MM.1S (cell line): Measurements from ENCODE around the gene DPP6.

Experiments used
- DNase-seq: peaks from one replicate; pipeline ENCODE4 v3.0.0-alpha.2; 2015
- H2AFZ ChIP-seq: fragments of 300-600 bp; sonication (generic); 2 replicates; pipeline ENCODE4 v1.6.0; 2016; ENCODE audit warnings: antibody characterized with exemption, low read length
- H3F3A ChIP-seq: fragments of 300-600 bp; sonication (generic); 2 replicates; pipeline ENCODE4 v1.6.1; 2016; ENCODE audit warnings: mild to moderate bottlenecking, antibody characterized with exemption, low read length, moderate library complexity, mixed read lengths; ENCODE audit not compliant: insufficient read depth
- H3K27ac ChIP-seq: fragments of 300-600 bp; sonication (generic); 2 replicates; pipeline ENCODE4 v1.5.1; 2016; ENCODE audit warnings: mild to moderate bottlenecking, low read length
- H3K27me3 ChIP-seq: fragments of 300-600 bp; sonication (generic); replicated peaks from 2 replicates; pipeline ENCODE4 v1.6.0; 2016; ENCODE audit warnings: low read length; ENCODE audit not compliant: insufficient read depth
- H3K36me3 ChIP-seq: fragments of 300-600 bp; sonication (generic); replicated peaks from 2 replicates; pipeline ENCODE4 v1.6.1; 2016; ENCODE audit warnings: mild to moderate bottlenecking, low read length, mixed read lengths; ENCODE audit not compliant: insufficient read depth
- H3K4me1 ChIP-seq: fragments of 300-600 bp; sonication (generic); 2 replicates; pipeline ENCODE4 v1.6.1; 2016; ENCODE audit warnings: low read length, mixed read lengths
- H3K4me2 ChIP-seq: fragments of 300-600 bp; sonication (generic); 2 replicates; pipeline ENCODE4 v1.6.0; 2016; ENCODE audit warnings: low read depth, low read length
- H3K4me3 ChIP-seq: fragments of 300-600 bp; sonication (generic); 2 replicates; pipeline ENCODE4 v1.5.1; 2016; ENCODE audit warnings: low read length, mixed read lengths
- H3K79me2 ChIP-seq: fragments of 300-600 bp; sonication (generic); 2 replicates; pipeline ENCODE4 v1.6.1; 2016; ENCODE audit warnings: mixed run types, low read length, mixed read lengths
- H3K9ac ChIP-seq: fragments of 300-600 bp; sonication (generic); 2 replicates; pipeline ENCODE4 v1.6.1; 2016; ENCODE audit warnings: low read length, mixed read lengths
- H3K9me2 ChIP-seq: fragments of 300-600 bp; sonication (generic); replicated peaks from 2 replicates; pipeline ENCODE4 v1.6.1; 2016; ENCODE audit warnings: mild to moderate bottlenecking, low read length, mixed read lengths; ENCODE audit not compliant: insufficient read depth
- H3K9me3 ChIP-seq: fragments of 300-600 bp; sonication (generic); replicated peaks from 2 replicates; pipeline ENCODE4 v1.6.1; 2016; ENCODE audit warnings: mild to moderate bottlenecking, low read length, mixed read lengths; ENCODE audit not compliant: insufficient read depth
- H4K20me1 ChIP-seq: fragments of 300-600 bp; sonication (generic); 2 replicates; pipeline ENCODE4 v1.6.1; 2016; ENCODE audit warnings: mild to moderate bottlenecking, low read length, moderate library complexity, mixed read lengths; ENCODE audit not compliant: insufficient read depth
- EZH2 ChIP-seq: fragments of 300-600 bp; sonication (generic); optimal IDR thresholded peaks from 2 replicates; pipeline ENCODE3; 2017; ENCODE audit warnings: low read depth, mild to moderate bottlenecking, antibody characterized with exemption, low read length, mixed read lengths
- EZH2phosphoT487 ChIP-seq: fragments of 300-600 bp; sonication (generic); IDR thresholded peaks from 2 replicates; pipeline ENCODE4 v1.6.1; 2018; ENCODE audit warnings: antibody characterized with exemption, low read length
- TF ChIP-seq, protein P1 (sequence below): fragments of 300-600 bp; sonication (generic); IDR thresholded peaks from 2 replicates; pipeline ENCODE4 v1.5.1; 2016; ENCODE audit warnings: antibody characterized with exemption, low read length, mixed read lengths

DPP6 gene

DNA sequence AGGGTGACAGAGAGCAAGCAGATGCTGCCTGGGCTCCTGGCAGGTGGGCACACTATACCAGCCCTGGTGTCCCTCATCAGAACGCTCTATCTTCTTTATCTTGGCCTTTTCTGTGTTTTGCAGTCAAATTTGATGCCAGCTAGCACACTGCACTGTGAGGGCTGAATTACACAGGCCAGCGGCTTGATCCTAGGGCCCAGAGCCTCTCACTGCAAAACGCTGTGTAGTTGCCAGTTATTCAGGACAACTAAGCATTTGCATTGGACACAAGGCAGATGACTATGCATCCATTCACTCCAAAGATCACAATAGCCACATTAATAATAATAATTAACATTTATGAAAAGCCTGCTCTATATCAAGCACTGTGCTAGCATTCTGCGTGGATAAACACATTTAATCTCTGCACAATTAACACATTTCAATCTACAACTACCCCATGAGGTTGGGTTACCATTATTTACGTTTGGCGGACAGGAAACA, 850.4 kb downstream of the DPP6 start:
- no peaks in the 10 kb centered on the region for H3K36me3 ChIP-seq
- no peaks in the 10 kb centered on the region for H3K9me2 ChIP-seq
- no peaks in the 10 kb centered on the region for H3K79me2 ChIP-seq
- TF ChIP-seq, protein P1, sequence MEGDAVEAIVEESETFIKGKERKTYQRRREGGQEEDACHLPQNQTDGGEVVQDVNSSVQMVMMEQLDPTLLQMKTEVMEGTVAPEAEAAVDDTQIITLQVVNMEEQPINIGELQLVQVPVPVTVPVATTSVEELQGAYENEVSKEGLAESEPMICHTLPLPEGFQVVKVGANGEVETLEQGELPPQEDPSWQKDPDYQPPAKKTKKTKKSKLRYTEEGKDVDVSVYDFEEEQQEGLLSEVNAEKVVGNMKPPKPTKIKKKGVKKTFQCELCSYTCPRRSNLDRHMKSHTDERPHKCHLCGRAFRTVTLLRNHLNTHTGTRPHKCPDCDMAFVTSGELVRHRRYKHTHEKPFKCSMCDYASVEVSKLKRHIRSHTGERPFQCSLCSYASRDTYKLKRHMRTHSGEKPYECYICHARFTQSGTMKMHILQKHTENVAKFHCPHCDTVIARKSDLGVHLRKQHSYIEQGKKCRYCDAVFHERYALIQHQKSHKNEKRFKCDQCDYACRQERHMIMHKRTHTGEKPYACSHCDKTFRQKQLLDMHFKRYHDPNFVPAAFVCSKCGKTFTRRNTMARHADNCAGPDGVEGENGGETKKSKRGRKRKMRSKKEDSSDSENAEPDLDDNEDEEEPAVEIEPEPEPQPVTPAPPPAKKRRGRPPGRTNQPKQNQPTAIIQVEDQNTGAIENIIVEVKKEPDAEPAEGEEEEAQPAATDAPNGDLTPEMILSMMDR = no peak
- no peak for TF ChIP-seq EZH2phosphoT487
- TF ChIP-seq EZH2 = no peak
- no peak overlapping the region for H2AFZ ChIP-seq
- no peak overlapping the region for H3K4me3 ChIP-seq
- H3K4me2 ChIP-seq = no peak overlapping the region
- no peaks in the 10 kb centered on the region for H3K9me3 ChIP-seq
- peaks cover 47% of the 10 kb centered on the region for H3K27me3 ChIP-seq
- no peaks in the 10 kb centered on the region for H4K20me1 ChIP-seq
- H3K4me1 ChIP-seq = no peaks in the 10 kb centered on the region
- no peak for DNase-seq
- no peak overlapping the region for H3K9ac ChIP-seq
- H3K27ac ChIP-seq = no peak overlapping the region
- no peaks in the 10 kb centered on the region for H3F3A ChIP-seq

DNA sequence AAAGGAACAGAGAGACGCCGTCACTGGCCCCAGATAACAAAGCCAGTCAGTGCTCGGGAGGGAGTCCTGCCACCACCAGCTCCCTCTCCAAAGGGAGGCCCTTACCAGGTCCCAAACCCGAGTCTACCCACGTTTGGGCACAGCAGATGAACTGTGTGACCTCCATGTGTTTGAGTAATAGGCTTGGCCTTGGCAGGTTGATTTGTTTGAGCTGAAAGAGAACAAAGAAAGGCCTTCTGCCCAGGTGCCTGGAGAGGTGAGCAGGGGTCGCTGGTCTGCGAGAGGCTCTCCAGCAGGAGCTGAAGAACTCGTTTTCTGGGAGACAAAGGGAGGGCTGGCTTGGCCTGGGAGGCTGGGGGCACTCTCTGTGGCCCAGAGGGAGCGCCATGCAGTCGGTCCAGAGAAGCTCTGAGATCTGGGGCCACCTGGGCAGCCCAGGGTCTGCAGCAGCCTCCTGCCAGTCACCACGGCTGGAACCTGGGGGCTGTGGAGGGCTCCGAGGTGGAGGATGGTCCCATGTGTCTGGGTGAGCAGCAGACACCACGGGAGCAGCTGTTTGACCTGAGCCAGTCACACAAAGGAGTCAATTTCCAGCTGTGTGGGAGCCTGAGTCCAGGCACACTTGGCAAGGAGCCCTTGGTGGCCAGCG, 851.0 kb downstream of the DPP6 start:
- Histone ChIP-seq H3K9ac (no peak overlapping the region), H4K20me1 (no peaks in the 10 kb centered on the region), H3F3A (no peaks in the 10 kb centered on the region), H3K36me3 (no peaks in the 10 kb centered on the region), H3K79me2 (no peaks in the 10 kb centered on the region), H3K9me3 (no peaks in the 10 kb centered on the region), H2AFZ (no peak overlapping the region), H3K4me1 (no peaks in the 10 kb centered on the region), H3K4me2 (no peak overlapping the region), H3K27me3 (peaks cover 43% of the 10 kb centered on the region), H3K27ac (no peak overlapping the region), H3K4me3 (no peak overlapping the region), H3K9me2 (no peaks in the 10 kb centered on the region)
- no peak for TF ChIP-seq EZH2
- TF ChIP-seq, protein P1 = no peak
- no peak for TF ChIP-seq EZH2phosphoT487
- DNase-seq = no peak

DNA sequence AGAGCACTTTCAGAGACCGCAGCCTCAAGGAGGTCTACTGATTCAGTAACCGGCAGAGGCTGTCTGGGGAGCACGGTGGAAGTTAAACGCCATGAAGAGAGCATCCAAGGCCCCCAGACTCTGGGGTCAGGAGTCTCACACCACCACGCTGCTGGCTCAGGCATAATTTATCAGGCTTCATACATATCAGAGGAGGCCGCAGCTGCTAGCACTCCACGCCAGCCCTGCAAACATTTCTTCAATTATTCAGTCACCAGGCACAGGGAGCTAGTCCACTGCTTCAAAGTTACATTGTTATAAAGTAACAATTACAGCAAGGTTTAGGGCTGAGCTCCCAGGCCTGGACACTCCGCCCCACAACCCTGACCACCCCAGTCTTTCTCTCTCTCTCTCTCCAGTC, 852.9 kb downstream of the DPP6 start:
- Histone ChIP-seq H3K79me2 (no peaks in the 10 kb centered on the region), H4K20me1 (no peaks in the 10 kb centered on the region), H3K4me3 (no peak overlapping the region), H3K27me3 (peaks cover 43% of the 10 kb centered on the region), H3K4me2 (no peak overlapping the region), H3K9me2 (no peaks in the 10 kb centered on the region), H3F3A (no peaks in the 10 kb centered on the region), H3K27ac (no peak overlapping the region), H3K9ac (no peak overlapping the region), H3K9me3 (no peaks in the 10 kb centered on the region), H3K4me1 (no peaks in the 10 kb centered on the region), H3K36me3 (no peaks in the 10 kb centered on the region), H2AFZ (no peak overlapping the region)
- no peak for DNase-seq
- TF ChIP-seq EZH2phosphoT487 (no peak), EZH2 (no peak)
- TF ChIP-seq, protein P1 = no peak
